HG02798 (cell line): Measurements from ENCODE around the gene DNAJC1.

Experiments
- ATAC-seq: cut with Tn5 transposase; IDR thresholded peaks from one replicate; pipeline ENCODE4 v1.9.1; 2021; ENCODE audit warnings: mild to moderate bottlenecking; ENCODE audit not compliant: unreplicated experiment, poor library complexity

DNAJC1 gene

DNA sequence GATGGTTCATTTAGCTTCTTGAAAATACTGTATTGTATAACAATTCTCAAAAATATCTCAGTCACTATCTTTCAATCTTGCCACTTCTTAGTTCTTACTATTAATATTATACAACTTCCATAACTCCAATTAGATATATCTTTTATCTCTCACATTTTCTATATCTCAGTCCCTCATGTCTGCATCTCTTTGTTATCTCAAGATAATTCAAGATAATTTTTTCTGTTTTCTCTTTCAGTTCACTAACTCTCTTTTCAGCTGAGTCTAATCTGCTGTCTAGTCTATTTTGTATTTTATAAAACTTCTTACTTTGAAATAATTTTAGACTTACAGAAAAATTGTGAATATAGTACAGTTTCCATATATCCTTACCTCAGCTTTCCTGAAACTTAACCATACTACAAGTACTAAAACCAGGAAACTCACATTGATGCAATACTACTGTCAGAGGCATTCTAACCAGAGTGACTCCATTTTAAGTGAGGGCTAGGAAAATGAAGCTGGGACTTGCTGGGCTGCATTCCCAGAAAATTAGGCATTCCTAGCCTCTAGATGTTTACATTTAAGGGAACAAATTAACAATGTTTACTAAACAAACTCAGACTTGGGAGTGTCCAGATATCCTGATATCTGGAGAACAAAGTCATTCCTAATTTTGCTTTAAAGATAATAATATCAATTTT is 38.4 kb downstream of the DNAJC1 start:
- no peak for ATAC-seq

- ATAC-seq: no peak
Measured at GRCh38 chr10:21962358-21962757, 41.2 kb downstream of the DNAJC1 start.

DNA sequence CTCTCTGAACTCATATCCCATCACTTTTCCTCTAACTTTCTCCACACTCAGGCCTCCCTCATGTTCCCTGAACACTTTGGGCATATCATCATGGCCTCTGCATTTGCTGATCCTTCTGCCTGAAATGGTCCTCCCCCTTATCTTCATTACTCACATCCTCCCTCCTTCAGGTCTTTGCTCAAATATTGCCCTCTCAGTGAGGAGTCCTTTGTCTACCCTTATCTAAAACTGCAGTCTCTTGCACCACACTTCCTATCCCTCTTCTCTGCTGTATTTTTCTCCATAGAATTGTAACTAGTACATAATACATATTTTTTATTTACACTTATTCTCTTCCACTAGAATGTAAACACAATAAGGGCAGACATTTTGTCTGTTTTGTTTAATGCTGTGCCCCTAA is 41.7 kb downstream of the DNAJC1 start:
- ATAC-seq: no peak

GRCh38 chr10:21959998-21960397 is 43.5 kb downstream of the DNAJC1 start:
- no peak for ATAC-seq

GRCh38 chr10:21954690-21955089 is 48.8 kb downstream of the DNAJC1 start:
- ATAC-seq: no peak

- no peak for ATAC-seq
Measured at GRCh38 chr10:21954132-21954531, 49.4 kb downstream of the DNAJC1 start.

DNA sequence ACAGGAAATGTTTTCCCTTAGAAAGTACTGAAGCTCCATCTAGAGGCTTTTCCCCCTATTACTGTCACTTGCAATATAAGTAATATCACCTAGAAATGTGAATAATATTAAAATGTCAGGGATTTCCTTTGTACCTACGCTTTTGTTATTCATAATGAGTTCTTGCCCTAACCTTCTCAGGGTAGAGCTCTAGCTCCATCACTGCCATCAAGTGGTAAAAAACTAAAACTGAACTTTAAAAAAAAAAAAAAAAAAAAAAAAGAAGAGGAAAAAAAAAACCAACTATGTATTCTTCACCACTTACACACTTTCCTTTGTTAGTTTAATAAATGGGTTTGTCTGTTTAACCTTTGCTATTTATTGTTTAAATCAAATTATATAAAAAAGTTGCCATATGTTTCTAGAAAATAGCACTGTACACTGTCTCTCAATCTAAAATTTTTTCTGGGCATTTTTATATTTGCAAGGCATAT is 49.9 kb downstream of the DNAJC1 start:
- no peak for ATAC-seq

- ATAC-seq: no peak
Measured at GRCh38 chr10:21950566-21950965, 53.0 kb downstream of the DNAJC1 start.

DNA sequence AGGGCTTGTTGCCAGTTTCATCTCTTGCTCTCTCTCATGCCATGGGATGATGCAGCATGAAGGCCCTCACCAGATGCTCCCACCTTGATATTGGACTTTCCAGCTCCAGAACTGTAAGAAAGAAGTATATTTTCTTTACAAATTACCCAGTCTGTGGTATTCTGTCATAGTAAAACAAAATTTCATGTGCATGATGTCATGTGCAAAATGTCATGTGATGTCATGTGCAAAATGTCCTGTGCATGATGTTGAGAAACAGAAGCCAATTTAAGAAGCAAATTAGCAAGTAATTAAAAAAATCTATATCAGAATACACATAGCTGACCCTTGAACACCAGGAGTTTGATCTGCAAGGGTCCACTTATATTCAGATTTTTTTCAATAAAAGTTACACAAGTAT is 56.6 kb downstream of the DNAJC1 start:
- ATAC-seq: no peak

GRCh38 chr10:21944727-21945386 is 58.7 kb downstream of the DNAJC1 start:
- ATAC-seq: no peak

GRCh38 chr10:21943633-21944265 is 59.8 kb downstream of the DNAJC1 start:
- no peak for ATAC-seq

DNA sequence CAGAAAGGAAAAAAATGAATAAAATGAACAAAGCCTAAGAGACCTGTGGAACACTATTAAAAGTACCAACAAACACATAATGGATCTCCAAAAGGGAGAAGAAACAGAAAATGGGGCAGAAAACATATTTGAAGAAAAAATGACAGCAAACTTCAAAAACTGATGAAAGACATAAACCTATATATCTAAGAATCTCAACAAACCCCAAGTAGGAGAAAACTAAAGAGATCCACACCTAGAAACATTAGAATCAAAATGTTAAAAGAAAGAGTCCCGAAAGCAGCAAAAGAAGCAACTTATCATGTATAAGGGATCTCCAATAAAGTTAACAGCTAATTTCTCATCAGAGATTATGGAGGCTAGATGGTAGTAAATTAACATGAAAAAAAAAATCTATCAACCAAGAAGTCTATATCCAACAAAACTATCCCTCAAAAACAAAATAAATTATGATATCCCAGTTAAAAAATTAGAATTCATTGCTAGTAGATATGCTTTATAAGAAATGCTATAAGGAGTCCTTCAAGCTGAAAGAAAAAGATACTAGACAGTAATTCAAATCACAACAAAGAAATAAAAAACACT is 68.0 kb downstream of the DNAJC1 start:
- ATAC-seq: no peak

DNA sequence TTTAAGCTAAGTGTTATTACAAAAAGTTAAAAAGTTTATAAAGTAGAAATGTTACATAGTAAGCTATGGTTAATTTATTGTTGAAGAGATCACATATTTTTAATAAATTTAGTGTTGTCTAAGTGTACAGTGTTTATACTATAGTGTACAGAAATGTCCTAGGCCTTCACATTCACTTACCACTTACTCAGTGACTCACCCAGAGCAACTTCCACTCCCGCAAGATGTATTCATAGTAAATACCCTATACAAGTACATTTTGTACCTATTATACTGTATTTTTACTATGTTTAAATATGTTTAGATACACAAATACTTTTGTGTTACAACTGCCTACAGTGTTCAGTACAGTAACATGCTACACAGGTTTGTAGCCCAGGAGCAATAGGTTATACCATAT is 69.2 kb downstream of the DNAJC1 start:
- no peak for ATAC-seq

DNA sequence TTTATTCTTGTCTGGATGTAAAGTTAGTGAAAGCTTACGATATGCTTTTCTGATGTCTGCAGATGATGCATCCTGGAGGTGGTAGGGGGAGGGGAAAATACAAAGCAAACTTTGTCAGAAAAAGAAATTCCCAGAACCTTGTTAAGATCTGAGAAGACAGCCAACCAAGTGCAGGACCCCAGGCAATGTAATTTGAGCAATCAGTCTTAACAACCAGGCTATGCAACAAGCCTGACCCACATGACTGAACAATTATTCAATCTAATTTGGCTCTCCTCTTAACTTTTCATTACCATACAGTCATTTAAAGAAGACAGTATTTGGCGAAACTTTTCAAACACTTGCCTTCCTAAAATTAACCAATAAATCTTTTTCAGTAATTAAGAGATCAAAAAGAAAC is 74.5 kb downstream of the DNAJC1 start:
- no peak for ATAC-seq

GRCh38 chr10:21927631-21928353 is 75.7 kb downstream of the DNAJC1 start:
- no peak for ATAC-seq

- no peak for ATAC-seq
Measured at GRCh38 chr10:21926949-21927348, 76.6 kb downstream of the DNAJC1 start.

DNA sequence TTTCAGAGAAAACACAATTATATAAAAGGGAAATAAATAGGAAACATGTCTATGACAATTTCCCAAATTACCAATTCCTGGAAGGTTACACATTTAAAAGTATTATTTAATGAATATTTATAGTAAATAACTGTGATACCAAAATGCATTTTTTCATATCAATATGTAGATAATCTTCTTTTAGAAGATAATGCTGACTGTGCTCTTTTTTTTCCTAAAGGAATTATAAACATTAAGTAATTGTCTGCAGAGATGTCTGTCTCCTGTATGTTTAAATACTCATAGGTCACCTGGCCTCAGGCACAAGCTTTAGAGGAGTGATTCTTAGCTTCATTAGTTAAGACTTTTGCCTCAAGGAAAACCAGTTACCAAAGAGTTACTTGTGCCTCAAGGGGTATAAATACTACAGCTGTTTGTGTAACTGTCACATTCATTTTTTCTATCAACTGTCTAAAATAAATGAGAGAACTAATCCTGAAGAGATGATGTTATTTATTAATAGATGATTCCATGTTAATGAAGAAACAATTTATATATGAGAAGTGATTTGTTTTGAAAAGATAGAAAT is 77.1 kb downstream of the DNAJC1 start:
- no peak for ATAC-seq

GRCh38 chr10:21925851-21926250 is 77.7 kb downstream of the DNAJC1 start:
- ATAC-seq: no peak

DNA sequence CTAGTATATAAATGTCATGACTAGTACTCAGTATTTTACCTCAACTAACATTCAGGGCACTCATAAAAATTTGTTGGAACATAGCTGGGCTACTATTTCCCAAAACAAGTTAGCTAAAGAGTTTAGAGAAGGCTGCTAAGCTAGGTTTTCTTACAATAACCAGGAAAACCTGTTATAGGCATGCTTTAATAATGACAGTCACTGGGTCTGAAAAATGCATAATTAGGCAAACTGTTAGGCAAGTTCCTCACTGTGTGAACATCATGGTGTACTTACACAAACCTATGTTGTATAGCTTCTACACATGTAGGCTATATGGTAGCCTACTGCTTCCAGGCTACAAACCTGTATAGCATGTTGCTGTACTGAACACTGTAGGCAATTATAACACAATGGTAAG is 79.0 kb downstream of the DNAJC1 start:
- no peak for ATAC-seq

DNA sequence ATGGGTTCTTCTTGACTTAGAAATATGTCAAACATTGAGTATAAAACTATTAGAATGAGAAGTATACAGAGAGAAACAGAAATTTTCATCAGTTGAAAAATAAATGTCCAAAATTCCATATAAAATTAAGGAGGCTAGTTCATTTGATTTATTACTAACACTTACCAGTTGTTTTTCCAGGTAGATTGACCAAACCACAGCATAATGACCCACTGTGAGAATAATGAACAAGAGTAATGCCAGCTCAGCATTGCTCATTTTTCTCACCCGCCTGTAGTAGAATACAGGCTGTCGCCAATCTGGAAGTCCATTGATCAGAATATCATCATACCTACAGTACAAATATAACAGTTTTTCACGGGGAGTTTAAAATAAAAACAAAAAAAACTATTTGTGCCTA is 82.9 kb downstream of the DNAJC1 start:
- no peak for ATAC-seq
